Umbilical cord (tissue), 2 donors: ENCODE results near the gene PDE4D. TPM values are rescaled to one million over a fixed set of nuclear protein-coding genes. Genes with fewer than 3 reads are reported as not detected.
A peak's percentile ranks its signal among the peaks of the same experiment; 100 is the strongest.

Experiments used
- DNase-seq: peaks from one replicate; pipeline ENCODE4 v3.0.0-alpha.2; 2015; ENCODE audit warnings: low spot score
- total RNA-seq: library from RNA; depleted of rRNA; stranded (reverse); fragments of >200 nt; gene quantifications from one replicate; pipeline ENCODE4 v1.2.3, GENCODE V29; 2014; ENCODE audit warnings: low replicate concordance; ENCODE audit not compliant: insufficient read depth

The PDE4D gene
- total RNA-seq, 1 donor from 2014 or later: 283 TPM

- DNase-seq: no peak
Measured at GRCh38 chr5:59184769-59185168, 708.8 kb downstream of the PDE4D start.

DNA sequence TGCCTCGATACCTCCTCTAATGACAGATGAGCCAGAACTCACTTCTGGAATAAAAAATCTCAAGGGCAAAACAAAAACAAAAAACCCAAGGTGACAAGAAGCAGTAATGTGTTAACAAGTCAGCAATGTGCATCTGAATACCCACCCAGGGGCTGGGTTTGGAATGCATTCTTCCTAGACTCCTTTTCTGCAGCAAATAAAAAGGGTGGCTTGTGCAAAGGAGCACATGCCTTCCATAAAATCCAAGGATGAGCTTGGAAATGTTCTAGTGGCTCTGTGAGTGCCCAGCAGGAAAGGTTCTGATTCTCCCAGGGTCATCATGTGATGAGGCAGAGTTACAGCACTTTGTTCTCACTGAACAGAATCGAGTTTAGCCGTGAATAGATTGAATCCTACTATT, 710.8 kb downstream of the PDE4D start:
- no peak for DNase-seq

DNA sequence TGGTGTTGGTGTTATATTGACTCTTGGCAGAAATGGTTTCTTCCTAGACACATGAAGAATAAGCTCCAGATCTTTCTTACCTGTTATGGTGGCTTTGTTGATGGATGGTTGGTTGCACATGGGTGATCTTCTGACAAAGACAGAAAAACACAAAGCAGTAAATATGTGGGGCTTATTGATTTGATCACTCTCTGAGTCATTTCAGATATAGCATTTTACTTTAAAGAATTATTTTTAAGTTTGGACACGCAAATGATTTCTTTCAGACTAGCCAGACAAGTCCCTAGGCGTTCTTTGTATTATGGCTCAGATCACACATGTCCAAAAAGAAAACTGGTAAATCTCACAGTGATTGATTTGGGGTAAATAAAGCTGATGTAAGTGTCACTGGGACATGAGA, 713.0 kb downstream of the PDE4D start:
- DNase-seq: no peak

DNA sequence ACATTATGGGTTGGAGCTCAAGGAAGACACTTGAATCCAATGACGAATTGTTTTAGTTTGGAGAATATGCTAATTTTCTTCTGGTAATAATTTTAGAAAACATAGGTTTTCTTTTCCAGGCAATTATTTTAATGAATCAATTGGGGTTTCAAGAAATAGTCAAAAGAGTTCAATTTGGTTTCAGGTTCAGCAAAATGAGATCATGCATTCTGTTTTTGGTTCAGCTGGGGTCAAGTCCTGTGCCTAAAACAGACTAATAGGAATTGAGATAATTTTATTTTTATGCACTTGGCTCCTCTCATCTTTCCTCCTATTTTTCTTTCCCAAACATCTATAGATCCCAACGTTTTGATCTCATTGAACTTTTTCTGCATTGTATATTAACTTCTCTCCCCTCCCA, 713.8 kb downstream of the PDE4D start:
- DNase-seq: no peak

DNA sequence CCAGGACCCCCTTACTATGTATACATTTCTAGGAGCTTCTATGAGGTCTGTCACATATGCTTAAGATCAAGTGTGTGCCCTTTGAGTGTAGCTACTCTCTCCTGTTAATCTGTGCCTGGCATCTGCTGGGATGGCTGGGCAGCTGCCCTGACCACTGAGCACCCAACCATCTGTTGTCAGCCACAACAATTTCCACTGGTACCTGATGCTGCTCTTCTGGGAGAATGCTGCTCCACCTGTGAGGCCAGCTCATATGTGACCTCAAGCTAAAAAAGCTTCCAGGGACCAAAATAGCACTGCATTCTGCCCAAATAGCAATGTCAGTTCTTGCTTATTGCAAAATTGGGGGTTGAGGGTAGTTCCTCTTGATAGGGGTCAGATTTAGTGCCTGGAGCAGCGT, 715.0 kb downstream of the PDE4D start:
- DNase-seq: no peak

DNA sequence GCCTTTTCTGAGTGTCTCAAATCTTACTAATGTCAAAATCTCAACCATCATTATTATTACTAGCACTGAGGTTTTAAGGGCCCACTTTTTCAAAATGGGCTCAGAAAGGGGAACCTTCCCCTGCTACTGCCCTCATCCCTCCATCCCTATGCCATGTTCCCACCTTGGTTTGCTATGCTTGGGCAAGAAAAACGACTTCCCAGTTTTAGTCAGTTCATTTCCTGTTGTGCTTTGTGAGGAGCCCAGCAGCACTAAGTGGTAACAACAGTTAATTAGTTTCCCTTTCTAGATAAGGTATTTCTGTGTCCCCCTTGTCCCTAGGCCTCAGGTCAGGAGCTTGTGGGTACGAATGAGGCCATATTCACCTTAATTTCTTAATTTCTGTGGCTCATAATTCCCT, 715.5 kb downstream of the PDE4D start:
- DNase-seq: no peak

DNA sequence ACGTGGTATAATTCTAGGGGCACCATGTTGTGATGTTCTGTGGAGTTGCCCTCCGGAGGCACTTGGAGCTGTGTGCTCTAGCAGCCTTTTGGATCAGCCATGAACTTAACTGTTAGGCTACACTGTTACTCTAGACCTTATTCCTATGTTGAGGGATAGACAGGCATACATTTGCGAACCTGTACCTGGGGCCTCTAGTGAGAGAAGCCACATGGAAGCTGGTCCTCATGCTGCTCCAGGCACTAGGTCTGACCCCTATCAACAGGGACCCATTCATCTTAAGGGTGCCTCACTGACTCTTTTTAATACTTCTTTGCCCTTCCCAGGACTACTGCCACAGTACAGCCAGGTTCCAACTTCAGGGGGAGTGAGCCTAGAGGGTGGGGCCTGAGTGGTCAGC, 715.9 kb downstream of the PDE4D start:
- no peak for DNase-seq

- DNase-seq: peak; percentile 73
Measured at GRCh38 chr5:59174248-59174844, 719.2 kb downstream of the PDE4D start.

- peak; percentile 88 for DNase-seq
Measured at GRCh38 chr5:59173578-59173977, 719.9 kb downstream of the PDE4D start.

- DNase-seq: no peak
Measured at GRCh38 chr5:59171131-59171530, 722.4 kb downstream of the PDE4D start.

DNA sequence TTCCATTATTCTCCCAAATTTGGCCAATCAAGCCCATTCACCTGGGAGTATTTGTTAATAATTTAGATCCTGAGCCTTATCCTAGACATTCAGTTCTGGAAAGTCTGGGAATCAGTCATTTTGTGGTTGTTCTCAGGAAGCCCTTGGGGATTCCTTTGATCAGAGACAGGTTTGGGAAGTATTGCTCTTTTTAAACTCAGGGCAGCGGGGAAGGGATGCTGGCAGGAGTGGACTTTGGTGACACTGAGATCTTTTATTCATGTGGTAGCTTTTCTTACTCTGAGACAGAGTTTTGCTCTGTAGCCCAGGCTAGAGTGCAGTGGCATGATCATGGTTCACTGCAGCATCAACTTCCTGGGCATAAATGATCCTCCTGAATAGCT, 723.8 kb downstream of the PDE4D start:
- DNase-seq: no peak

DNA sequence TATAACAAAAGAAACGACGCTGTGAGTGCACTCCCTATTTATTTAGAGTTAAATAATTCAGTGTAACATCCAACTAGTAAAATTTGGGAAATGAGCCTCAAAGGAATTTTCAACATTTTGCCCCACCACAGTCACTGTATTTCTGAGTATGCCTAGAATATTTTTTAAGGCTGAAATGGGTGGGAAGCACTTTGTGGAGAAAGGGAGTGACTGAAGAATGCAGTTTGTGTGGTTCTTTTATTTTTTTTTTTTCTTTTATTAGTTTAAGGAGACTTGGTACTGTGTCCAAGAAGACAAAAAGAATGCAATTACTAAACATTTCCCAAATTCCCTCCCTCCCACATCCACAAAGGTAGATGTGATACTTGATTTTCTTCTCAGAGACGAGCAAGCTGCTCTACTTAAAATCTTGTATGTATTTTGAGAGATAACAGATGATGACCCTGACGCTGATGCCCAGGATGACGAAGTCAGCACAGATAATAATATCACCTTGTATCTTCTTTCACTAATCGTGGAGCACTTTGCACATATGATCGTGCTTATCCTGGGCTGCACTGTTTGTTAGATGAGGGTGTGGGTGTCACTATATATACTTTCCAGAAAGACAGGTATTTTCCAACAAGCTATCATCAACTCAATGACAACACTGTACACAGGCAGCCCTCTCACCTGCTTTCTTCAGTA, 724.3 kb downstream of the PDE4D start:
- DNase-seq: no peak

- DNase-seq: no peak
Measured at GRCh38 chr5:59168067-59168466, 725.5 kb downstream of the PDE4D start.

DNA sequence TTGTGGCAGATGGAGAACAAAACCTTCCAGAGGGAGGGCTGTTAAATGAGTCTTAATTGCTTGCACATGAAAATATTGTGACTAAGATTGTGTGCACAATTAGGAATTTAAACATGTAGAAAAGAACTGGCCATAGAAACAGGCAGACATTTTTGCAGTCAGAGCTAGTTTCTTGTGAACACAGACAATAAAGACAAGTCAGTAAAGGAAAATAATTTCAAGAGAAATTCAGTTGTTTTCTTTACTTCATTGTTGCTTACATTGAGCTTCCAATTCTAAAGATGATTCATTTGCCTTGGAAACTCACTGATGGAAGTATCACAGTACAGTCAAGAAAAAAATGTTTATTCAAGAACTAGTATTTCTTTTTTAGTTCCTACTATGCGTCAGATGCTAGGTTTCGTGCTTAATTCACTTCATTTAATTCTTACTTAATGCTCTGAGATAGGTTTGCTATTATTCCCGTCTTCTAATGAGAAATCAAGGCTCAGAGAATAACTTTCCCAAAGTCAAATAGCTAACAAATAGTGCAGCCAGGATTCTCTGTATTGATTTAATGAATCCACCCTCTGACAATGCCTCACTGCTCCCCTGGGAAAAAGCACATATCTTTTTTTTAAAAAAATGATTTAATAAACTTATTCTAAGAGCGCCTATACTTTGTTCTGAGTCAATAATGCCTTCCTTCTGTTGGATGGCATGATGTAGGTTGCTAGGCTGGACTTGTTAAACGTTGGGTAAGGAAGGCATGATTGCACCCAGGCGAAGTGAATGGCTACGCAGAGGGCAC, 729.3 kb downstream of the PDE4D start:
- no peak for DNase-seq

GRCh38 chr5:59161221-59162105, 732.1 kb downstream of the PDE4D start:
- DNase-seq: no peak

DNA sequence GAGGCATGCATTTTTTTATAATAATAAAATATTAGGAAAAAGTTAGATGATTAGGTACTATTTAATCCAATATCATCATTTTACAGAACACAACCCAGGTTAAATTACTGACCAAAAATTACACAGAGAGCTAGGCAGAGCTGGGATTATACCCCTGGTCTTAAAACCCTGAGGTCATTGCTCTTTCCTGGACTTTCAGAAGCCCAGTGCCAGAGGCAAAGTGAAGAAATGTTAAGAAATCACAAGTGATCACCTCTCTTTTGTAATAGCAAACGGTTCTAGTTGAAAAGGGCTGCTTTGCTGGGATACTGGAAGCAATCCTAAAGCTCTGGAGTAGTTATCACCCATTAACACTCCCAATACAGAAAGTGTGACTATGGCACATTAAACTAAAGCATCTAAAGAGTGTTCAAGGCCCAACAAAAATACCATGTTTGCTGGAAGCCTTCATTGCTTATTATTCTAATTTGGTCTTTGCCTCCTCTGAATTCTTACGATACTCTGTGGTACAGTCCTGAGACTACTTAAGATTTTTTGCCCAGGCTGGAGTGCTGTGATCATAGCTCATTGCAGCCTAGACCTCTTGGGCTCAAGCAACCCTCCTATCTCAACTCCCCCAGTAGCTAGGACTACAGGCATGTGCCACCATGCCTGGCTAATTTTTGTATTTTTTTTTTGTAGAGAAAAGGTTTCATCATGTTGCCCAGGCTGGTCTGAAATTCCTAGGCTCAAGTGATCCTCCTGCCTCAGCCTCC, 734.7 kb downstream of the PDE4D start:
- no peak for DNase-seq

DNA sequence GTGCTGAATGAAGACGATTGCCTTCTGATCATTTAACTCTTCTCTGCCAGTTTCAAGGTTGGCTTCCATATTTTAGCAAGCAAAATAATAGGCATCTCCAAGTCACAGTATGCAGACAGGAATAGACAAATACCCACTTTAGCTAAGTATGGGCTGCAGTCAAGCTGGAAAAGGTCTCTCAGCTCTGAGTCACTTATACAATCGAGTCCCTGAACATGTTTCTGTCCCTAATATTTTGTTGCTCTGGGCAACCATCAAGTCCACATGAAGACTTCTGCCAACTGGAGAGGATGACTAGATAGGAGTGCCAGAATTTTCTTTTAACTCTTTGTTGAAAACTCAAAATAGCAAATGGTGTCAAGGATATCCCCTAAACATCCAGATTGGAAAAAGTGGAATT, 735.4 kb downstream of the PDE4D start:
- no peak for DNase-seq

GRCh38 chr5:59157068-59157467, 736.5 kb downstream of the PDE4D start:
- DNase-seq: peak; percentile 14

- no peak for DNase-seq
Measured at GRCh38 chr5:59152701-59153245, 740.8 kb downstream of the PDE4D start.

DNA sequence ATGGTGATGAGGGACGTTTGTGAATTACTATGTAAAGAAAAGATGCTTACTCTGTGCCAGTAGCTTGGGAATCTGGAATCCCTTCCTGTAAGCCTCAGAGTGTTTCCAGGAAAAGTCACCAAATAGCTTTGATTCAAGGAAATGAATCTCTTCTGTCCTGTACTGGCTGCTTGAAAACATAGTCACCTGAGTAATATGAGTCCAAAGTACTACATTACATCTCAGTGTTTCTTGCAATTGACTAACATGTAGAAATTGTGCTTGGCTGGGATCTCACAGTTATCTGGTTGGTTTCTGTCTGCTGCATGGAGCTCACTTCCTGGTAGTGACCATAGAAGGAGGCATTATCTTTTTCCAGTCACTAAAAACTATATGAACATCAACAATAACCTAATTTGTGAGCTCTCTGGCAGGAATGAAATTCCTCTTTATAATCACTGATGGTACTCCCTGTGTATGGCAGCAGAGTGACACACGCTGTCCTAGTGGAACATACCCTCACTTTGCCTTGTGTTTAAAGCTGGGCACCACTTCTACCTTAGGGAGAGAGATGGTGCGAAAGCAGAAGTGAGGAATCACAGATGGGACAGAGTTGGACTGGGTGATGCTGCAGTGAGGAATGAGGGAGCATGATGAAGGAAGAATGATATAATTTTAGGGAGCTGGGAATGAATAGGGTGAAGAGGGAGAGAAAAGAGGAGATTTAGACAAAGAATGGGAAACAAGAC, 742.2 kb downstream of the PDE4D start:
- no peak for DNase-seq
